ENCODE measurements around the gene NIPAL1.

GRCh38 chr4:48015678-48016077, 894 bp upstream of the NIPAL1 start:
- TF ChIP-seq POLR2A (IDR thresholded peaks at IDR 0.05; ENCODE audit: low read depth) (no peak), CTCF (IDR thresholded peaks at IDR 0.05) (no peak), POLR2AphosphoS5 (IDR thresholded peaks at IDR 0.05) (no peak)
